ENCODE measurements around the gene ETS1.

ETS1 gene

GRCh38 chr11:128567130-128567529 is 20.2 kb downstream of the ETS1 start:
- no peak for DNase-seq (ENCODE audit: low spot score)

GRCh38 chr11:128565881-128566280 is 21.5 kb downstream of the ETS1 start:
- no peak for DNase-seq (ENCODE audit: low spot score)

- DNase-seq (ENCODE audit: low spot score) = no peak
These were observed 22.6 kb downstream of the ETS1 start for GRCh38 chr11:128564642-128565245.

- DNase-seq (ENCODE audit: low spot score) = no peak
These were observed 23.3 kb downstream of the ETS1 start for GRCh38 chr11:128563942-128564641.

- DNase-seq (ENCODE audit: low spot score) = no peak
These were observed 24.1 kb downstream of the ETS1 start for GRCh38 chr11:128563308-128563707.

- no peak for DNase-seq (ENCODE audit: low spot score)
These were observed 27.8 kb downstream of the ETS1 start for GRCh38 chr11:128559496-128560103.

- DNase-seq (ENCODE audit: low spot score) = peak; percentile 29
These were observed 31.8 kb downstream of the ETS1 start for GRCh38 chr11:128555606-128556005.

- DNase-seq (ENCODE audit: low spot score) = no peak
These were observed 33.5 kb downstream of the ETS1 start for GRCh38 chr11:128553662-128554362.

- DNase-seq (ENCODE audit: low spot score) = peak; percentile 25
These were observed 34.3 kb downstream of the ETS1 start for GRCh38 chr11:128552783-128553661.

- DNase-seq (ENCODE audit: low spot score) = no peak
These were observed 35.6 kb downstream of the ETS1 start for GRCh38 chr11:128551611-128552335.

GRCh38 chr11:128551058-128551457 is 36.3 kb downstream of the ETS1 start:
- no peak for DNase-seq (ENCODE audit: low spot score)

- DNase-seq (ENCODE audit: low spot score) = no peak
These were observed 37.0 kb downstream of the ETS1 start for GRCh38 chr11:128550261-128550821.

- DNase-seq (ENCODE audit: low spot score) = no peak
These were observed 38.0 kb downstream of the ETS1 start for GRCh38 chr11:128549256-128549944.

GRCh38 chr11:128548649-128549255 is 38.6 kb downstream of the ETS1 start:
- DNase-seq (ENCODE audit: low spot score) = peak; percentile 67

GRCh38 chr11:128547946-128548648 is 39.3 kb downstream of the ETS1 start:
- no peak for DNase-seq (ENCODE audit: low spot score)

- no peak for DNase-seq (ENCODE audit: low spot score)
These were observed 40.4 kb downstream of the ETS1 start for GRCh38 chr11:128546916-128547315.

- peak; percentile 35 for DNase-seq (ENCODE audit: low spot score)
These were observed 42.8 kb downstream of the ETS1 start for GRCh38 chr11:128544471-128545051.

GRCh38 chr11:128540469-128540868 is 46.9 kb downstream of the ETS1 start:
- no peak for DNase-seq (ENCODE audit: low spot score)

GRCh38 chr11:128536506-128536905 is 50.9 kb downstream of the ETS1 start:
- DNase-seq (ENCODE audit: low spot score) = no peak
